IPS-18c (cell line): ENCODE results near the gene OR51F2.
"Not testable (repeated sequence)": the region's sequence is repeated elsewhere in the genome, so short reads cannot be mapped to it uniquely, and the experiment has no call there.

Source experiments
- H3K4me3 ChIP-seq: 2 replicates; pipeline ENCODE4 v1.7.0; 2013; ENCODE audit warnings: low read depth, mild to moderate bottlenecking, low read length, moderate library complexity; ENCODE audit not compliant: insufficient read depth
- H3K9me3 ChIP-seq: one replicate; pipeline ENCODE4 v1.6.1; 2013; ENCODE audit warnings: mild to moderate bottlenecking, low read length, moderate library complexity; ENCODE audit not compliant: control insufficient read depth, insufficient read depth

The OR51F2 gene

DNA sequence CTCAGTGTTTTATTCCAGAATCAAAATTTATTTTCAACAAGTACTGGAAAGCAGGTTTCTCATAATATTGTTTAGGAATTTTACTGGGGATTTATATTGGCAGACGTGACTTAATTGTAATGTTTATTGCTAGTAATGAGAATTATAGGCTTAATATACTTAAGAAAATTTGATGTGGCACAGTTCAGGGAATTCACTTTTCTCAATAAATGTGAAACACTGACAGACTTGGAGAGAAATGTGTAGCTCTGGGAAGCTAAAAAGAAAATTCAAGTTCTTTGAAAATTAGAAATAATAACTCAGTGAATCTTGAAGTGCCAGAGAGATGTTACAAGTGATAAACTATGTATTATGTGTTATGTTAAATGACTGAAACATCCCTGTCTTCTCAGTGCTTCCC lies at the start of gene OR51F2:
TSS of gene OR51F2 (plus strand) at position 301 of the 400 bp plus-strand sequence. CDS start 101 bp downstream, outside the sequence.
- H3K9me3 ChIP-seq = peaks cover 2% of the 10 kb centered on the region
- no peak within 1 kb of the TSS for H3K4me3 ChIP-seq

DNA sequence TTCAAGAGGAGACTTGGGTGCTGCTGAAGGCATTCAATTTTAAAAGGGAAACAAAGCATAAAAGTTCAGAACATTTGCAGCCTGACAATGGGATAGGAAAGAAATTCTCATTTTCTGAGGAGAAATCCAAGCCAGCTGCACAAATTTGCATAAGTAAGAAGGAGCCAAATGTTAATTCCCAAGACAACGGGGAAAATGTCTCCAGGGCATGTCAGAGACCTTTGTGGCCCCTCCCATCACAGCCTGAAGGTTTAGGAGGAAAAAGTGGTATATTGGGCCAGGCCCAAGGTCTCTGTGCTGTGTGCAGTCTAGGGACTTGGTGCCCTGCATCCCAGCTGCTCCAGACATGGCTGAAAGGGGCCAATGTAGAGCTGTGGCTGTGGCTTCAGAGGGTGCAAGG lies 38.7 kb upstream of the OR51F2 start:
- Histone ChIP-seq H3K9me3 (peaks cover 2% of the 10 kb centered on the region), H3K4me3 (no peak overlapping the region)

GRCh38 chr11:4797206-4797605 lies 23.9 kb upstream of the OR51F2 start:
- no peak overlapping the region for H3K4me3 ChIP-seq
- no peaks in the 10 kb centered on the region for H3K9me3 ChIP-seq

- Histone ChIP-seq H3K4me3 (no peak overlapping the region), H3K9me3 (no peaks in the 10 kb centered on the region)
Observed at GRCh38 chr11:4798427-4799183, 22.5 kb upstream of the OR51F2 start.

DNA sequence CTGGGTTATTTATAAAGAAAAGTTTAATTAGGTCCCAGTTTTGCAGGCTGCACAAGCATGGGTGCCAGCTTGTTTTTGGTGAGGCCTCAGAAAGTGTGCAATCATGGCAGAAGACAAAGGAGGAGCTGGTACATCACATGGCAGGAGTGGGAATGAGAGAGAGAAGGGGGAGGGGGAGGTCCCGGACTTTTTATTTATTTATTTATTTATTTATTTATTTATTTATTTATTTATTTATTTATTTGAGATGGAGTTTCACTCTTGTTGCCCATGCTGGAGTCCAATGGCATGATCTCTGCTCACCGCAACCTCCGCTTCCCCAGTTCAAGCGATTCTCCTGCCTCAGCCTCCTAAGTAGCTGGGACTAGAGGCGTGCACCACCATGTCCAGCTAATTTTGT lies 19.8 kb upstream of the OR51F2 start:
- H3K9me3 ChIP-seq, H3K4me3 ChIP-seq: not testable (repeated sequence)

GRCh38 chr11:4804280-4804679 lies 16.8 kb upstream of the OR51F2 start, which contains the start of gene OR52R1:
TSS of gene OR52R1 (minus strand) at chr11:4804380. CDS start at chr11:4804380, 0 bp downstream.
- no peaks in the 10 kb centered on the region for H3K9me3 ChIP-seq
- H3K4me3 ChIP-seq = no peak within 1 kb of the TSS

GRCh38 chr11:4808476-4808875 lies 12.6 kb upstream of the OR51F2 start:
- H3K9me3 ChIP-seq = no peaks in the 10 kb centered on the region

GRCh38 chr11:4809246-4809645 lies 11.9 kb upstream of the OR51F2 start:
- Histone ChIP-seq H3K4me3 (no peak overlapping the region), H3K9me3 (no peaks in the 10 kb centered on the region)

More at GRCh38 chr11:4808476-4808875, 12.6 kb upstream of the OR51F2 start:
- no peak overlapping the region for H3K4me3 ChIP-seq

DNA sequence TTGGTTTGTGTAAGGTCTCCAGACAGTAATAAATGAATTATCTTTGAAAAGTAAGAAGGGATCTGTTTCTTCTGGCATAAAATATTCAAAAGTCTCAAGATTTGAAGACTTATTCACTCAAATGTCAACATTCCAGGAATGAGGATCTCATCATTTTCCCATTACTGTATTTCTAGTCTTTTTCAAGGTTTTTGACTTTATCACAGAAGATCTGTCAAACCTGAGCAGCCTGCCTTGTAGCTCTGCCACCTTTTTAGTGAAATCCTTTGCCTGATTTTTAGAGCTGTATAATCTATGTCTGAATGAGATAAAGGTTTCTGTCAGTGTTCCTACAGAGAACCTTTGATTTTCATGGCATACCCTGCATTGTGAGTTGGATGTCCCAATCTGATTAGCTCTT lies 4.0 kb downstream of the OR51F2 start:
- Histone ChIP-seq H3K9me3 (peaks cover 2% of the 10 kb centered on the region), H3K4me3 (no peak overlapping the region)

DNA sequence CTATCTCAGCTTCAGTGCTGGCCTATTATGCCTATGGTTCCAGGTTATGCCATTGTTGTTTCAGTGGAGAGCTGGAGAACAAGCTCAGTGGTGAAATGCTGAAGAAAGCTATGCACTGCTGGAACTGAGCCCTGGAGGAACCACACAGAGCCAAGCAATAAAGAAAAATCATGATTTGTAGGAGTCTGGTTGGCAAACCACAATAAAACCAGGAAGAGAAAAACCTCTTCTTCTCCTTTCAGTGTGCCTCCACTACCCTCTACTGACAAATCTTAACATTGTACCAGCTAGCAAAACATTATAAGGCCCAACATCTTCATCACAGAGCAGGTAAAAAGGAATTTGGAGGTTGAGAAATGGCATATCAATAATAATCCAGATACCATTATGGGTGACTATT lies 5.3 kb downstream of the OR51F2 start:
- Histone ChIP-seq H3K9me3 (no peaks in the 10 kb centered on the region), H3K4me3 (no peak overlapping the region)

- H3K9me3 ChIP-seq = peaks cover 3% of the 10 kb centered on the region
- H3K4me3 ChIP-seq = no peak overlapping the region
Observed at GRCh38 chr11:4830346-4830745, 9.2 kb downstream of the OR51F2 start.

- H3K9me3 ChIP-seq = peaks cover 3% of the 10 kb centered on the region
- no peak overlapping the region for H3K4me3 ChIP-seq
Observed at GRCh38 chr11:4830909-4831308, 9.8 kb downstream of the OR51F2 start.

DNA sequence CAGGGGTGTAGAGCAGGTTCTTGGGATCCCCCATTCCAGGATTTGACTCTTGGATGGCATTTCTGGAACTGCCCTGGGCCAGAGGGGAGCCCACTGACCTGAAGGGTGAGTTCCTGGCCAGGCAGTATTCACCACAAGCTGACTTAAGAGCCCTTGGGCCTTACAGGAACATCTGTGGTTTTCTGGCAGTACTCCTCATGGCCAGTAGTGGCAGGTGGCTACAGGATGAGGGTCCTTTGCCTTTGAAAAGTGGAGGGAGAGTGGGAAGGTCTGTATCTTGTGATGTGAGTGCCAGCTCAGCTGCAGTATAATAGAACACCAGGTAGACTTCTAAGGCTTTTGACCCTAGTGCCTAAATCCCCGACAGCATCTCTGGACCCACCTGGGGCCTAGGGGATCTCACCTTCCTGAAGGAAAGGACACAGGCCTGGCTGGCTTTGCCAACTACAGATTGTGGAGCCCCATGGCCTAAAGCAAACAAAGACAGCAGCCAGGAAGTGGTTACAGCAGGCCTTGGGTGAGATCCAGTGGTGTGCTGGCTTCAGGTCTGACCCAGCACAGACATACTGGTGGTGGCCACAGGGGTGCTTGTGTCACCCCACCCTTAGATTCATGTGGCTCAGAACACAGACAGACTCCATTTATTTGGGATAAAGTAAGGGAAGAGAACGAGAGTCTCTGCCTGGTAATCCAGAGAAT lies 18.9 kb downstream of the OR51F2 start:
- peaks cover 6% of the 10 kb centered on the region for H3K9me3 ChIP-seq
- H3K4me3 ChIP-seq = no peak overlapping the region

DNA sequence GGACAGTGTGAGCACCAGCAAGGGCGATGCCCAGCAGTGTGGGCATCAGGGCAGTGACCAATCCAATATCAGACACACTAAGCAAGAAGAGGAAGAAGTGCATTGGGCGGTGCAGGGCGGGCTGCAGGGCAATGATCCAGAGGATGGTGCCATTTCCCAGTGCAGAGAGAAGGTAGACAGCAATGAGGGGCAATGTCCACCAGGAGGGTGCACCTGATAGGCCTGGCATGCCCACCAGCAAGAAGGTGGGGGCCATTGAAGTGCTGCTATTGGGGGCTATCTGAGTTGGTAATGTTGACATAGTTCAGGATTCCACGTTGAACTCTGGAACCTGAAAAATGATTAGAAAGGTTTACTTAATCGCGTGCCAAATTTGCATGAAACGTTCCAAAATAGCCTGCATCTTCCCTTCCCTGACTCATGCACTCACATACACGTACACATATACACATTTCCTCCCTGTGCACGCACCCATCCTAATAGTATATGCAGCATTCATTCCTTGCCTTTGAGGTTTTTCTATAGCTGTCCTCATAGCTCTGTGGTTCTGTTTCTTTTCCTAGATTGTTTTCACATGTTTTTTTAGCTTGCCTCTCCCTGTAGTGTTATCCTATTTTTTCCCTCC lies 27.9 kb downstream of the OR51F2 start, which contains the start of gene OR51S1:
TSS of gene OR51S1 (minus strand) at position 301 of the 625 bp plus-strand sequence. CDS start at position 301, 0 bp downstream.
- H3K9me3 ChIP-seq = no peaks in the 10 kb centered on the region
- H3K4me3 ChIP-seq = no peak within 1 kb of the TSS

DNA sequence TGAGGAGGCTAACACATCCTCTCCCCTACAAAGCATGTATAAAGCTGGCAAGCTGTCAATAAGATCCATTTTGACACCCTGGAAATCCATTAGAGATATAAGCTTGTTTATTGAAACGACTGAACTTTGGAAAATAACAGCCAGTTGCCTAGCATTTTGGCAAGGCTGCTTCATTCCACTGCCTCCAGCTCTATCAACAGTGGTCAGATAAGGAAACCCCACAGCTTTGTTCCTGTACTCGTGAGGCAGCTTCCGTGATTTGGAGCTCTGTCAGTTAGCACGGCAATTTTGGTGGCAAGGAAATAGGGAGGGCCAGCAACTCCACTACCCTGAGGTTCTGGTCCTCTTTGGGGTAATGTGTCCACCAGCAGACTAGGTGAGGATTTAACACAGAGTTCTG lies 29.9 kb downstream of the OR51F2 start:
- Histone ChIP-seq H3K4me3 (no peak overlapping the region), H3K9me3 (no peaks in the 10 kb centered on the region)

- not testable (repeated sequence) for H3K4me3 ChIP-seq, H3K9me3 ChIP-seq
Observed at GRCh38 chr11:4854286-4854685, 33.2 kb downstream of the OR51F2 start.

DNA sequence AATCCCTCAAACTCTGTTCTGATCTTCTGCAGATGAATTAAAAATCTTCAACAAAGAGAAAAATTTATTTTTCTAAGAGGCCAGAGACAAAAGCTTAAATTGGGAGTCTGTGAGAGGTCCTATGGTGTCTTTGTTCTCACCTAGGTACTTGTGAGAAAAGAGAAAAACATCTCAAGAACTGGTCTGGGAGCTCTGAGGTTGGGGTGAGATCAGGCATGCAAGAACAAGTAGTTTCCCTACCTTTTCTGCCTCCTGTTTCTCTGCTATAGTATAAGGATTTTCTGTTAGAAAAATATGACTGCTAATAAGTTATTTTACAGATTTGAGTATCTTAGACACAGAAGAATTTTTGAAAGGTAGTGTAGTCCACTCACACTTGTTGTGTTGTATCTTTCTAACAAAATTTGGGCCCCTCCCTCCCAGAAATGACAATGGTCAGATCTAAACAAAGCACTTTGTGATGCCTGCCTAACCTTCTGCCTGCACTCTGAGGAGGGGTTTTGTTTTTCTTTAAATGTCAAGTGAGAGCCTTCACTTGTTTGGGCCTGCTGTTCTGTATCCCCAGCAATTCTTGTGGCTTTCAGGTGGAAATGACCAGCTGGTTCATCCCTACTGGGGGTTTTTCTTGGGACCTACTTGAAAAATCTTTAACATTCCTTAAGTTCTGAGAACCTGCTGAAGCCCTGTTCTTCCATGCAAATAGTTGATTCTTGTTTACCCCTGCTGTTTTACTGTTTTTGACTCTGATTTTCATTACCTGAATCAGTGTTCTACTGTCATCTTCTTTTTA lies 41.5 kb downstream of the OR51F2 start:
- peaks cover 2% of the 10 kb centered on the region for H3K9me3 ChIP-seq
- no peak overlapping the region for H3K4me3 ChIP-seq
